Cardiac fibroblast (primary cell): Measurements from ENCODE around the gene PSG1.
"Not testable (repeated sequence)": the region's sequence is repeated elsewhere in the genome, so short reads cannot be mapped to it uniquely, and the experiment has no call there.

Experiments used
- DNase-seq, 2 donors: peaks; one replicate each; pipeline versions ENCODE4 v3.0.0 to v3.0.0-alpha.2; 2010; ENCODE audit warnings: low read depth in 2 of 2
- H3K4me3 ChIP-seq, 2 donors: replicated peaks in 1 of 2; 1 replicate in 1 of 2; 2 replicates in 1 of 2; pipeline ENCODE4 v1.5.1; 2011; ENCODE audit warnings: low read depth in 2 of 2, low read length in 2 of 2, mild to moderate bottlenecking in 2 of 2, moderate library complexity in 1 of 2
- TF ChIP-seq, protein P1 (sequence below): IDR thresholded peaks from one replicate; pipeline ENCODE4 v1.5.1; 2011; ENCODE audit warnings: low read depth, mild to moderate bottlenecking, low read length, inconsistent platforms

Gene PSG1

DNA sequence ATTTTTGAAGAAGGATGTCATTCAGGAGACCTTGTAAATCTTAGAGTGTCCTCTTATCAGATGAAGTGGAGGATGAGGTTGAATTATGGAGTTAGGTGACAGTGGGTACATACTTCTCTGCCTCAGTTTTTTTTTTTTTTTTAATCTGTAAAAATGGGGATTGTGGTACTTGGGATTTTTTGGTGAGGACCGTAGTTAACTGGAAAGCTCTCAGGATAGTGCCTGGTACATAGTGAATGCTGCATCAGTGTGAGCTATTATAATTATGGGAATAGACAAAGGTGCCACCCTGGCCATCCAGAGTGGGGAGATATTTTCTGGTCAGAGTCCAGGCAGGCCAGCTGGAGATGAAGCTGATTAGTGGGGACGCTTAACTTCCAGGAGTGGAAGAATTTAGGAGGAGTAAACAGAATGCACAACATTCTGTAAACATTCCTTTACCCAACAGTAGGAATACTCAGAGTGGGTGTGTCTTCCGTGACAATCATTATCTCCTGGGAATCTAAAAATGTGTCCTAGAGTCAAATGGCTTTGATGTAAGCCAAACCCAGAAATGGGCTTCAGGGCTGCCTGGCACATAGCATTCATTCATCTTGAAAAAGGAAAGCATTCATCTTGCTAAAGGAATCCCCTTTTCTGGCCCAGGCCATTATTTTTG lies 47.4 kb downstream of the PSG1 start:
- H3K4me3 ChIP-seq, DNase-seq: not testable (repeated sequence)

DNA sequence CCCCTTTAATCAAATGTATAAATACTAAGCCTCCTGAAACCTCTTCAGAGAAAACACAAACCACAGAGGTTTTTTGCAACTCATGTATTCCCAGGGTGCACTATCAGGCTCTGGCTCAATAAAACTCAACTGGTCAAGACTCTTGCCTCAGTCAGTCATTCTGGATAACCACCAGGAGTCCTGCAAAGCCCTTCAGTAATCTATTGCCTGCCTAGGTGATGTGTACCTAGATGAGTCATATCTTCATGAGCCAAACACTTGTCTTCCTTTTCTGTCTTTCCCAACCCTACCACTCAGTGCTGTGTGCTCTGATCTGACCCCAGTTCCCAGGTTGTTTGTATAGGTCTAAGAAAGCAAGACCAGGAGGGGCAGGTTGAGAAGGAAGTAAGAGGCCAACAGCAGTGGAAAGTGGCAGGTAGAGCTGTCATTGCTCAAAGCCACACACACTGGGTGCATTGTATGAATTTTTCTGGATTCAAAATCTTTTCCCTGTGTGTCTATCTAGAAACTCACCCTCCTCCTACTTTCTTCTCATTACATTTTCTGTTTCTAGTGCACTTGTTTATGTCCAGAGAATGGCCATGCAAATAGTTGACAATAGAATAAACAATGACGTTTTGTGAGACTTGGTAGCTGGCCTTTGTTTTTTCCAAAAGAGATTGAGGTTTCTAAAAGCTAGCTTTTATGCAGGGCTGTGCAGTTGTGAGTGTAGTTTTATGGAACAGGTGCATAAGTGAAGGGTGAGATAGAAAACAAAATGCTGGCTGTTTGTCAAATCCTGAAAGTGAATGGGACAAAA lies 48.1 kb downstream of the PSG1 start:
- no peak for DNase-seq
- H3K4me3 ChIP-seq: no peak overlapping the region
- TF ChIP-seq, protein P1, sequence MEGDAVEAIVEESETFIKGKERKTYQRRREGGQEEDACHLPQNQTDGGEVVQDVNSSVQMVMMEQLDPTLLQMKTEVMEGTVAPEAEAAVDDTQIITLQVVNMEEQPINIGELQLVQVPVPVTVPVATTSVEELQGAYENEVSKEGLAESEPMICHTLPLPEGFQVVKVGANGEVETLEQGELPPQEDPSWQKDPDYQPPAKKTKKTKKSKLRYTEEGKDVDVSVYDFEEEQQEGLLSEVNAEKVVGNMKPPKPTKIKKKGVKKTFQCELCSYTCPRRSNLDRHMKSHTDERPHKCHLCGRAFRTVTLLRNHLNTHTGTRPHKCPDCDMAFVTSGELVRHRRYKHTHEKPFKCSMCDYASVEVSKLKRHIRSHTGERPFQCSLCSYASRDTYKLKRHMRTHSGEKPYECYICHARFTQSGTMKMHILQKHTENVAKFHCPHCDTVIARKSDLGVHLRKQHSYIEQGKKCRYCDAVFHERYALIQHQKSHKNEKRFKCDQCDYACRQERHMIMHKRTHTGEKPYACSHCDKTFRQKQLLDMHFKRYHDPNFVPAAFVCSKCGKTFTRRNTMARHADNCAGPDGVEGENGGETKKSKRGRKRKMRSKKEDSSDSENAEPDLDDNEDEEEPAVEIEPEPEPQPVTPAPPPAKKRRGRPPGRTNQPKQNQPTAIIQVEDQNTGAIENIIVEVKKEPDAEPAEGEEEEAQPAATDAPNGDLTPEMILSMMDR: no peak

DNA sequence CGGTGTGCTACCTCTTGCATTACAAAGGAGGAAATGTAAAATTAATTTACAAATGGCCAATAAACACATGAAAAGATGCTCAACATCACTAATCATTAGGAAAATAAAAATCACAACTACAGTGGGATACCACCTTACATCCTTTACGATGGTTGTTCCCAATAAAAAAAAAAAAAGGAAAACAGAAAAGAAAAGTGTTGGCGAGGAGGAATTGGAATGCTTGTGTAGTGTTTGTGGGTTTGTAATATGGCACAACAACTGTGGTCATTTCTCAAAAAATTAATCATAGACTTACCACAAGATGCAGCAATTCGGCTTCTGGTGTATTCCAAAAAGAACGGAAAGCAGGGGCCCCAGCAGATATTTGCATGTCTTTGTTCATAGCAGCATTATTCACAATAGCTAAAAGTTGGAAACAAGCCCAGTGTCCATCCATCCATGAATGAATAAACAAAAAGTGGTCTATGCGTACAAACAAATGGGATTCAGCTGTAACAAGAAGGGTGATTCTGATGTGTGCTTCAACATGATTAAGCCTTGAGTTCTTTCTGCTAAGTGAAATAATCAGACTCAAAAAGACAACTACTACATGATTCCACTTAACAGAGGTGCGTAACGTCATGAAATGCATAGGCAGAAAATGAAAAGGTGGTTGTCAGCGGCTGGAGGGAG lies 58.1 kb downstream of the PSG1 start:
- H3K4me3 ChIP-seq: not testable (repeated sequence)
- DNase-seq: peak in 1 of 2 donors; percentile 68

DNA sequence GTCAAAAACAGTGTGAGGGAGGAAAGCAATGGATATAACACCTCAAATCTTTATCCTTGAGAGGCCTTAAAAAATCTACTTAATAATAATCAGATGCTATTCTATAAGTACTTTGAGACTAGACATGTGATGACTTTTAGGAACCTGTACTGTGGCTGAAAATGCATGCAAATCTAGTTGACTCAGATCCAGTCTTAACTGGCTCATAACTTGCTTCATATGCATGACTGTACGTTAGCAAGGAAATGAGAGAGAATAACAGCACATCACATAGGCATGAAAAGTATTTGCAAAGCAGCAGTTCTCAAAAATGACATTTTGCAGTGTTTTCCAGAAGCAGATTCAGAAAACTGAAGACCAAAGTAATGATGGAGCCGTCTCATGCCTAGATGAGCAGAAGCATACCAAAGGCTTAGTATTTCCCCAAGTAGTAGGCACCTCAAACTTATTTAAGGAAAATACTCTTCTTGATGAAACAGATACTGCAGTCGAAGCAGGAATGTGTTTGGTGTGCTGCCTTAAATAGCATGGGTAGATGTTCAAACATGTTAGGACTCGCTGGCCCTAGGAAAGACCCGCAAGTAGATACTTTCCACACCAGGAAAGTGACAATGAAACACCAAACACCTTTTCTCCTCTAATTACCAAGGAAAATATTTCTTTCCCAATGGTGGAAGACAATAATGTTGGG lies 59.4 kb downstream of the PSG1 start:
- peak; percentile 53 to 94 for DNase-seq
- not testable (repeated sequence) for H3K4me3 ChIP-seq

DNA sequence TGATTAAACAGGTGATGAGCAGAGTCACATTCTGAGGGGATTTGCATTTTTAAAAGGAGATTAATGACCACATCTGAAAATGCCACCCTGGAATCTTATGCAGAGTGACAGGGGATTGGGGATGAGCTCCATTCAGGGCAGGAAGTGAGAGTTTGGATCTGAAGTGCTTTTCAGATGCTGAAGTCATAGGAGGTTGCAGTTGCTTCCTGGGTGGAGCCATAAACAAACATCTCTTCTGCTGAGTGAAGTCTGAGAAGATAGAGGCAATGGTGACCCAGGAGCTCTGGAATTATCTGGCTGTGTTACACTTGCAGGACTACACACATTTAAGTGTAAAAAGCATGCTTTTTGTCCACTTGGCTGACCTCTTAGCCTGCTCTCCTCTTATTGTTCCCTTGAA lies 62.6 kb downstream of the PSG1 start:
- no peak overlapping the region for H3K4me3 ChIP-seq
- peak in 1 of 2 donors; percentile 37 for DNase-seq
- TF ChIP-seq, protein P1: no peak
